GM19455 (cell line): ENCODE measurements around the gene SH3PXD2A.
"Not testable (repeated sequence)": the region's sequence is repeated elsewhere in the genome, so short reads cannot be mapped to it uniquely, and the experiment has no call there.

Experiments
- ATAC-seq: cut with Tn5 transposase; IDR thresholded peaks from one replicate; pipeline ENCODE4 v1.9.1; 2021; ENCODE audit not compliant: unreplicated experiment

The SH3PXD2A gene

GRCh38 chr10:103814626-103815370 lies 40.6 kb downstream of the SH3PXD2A start:
- ATAC-seq, result no peak

GRCh38 chr10:103814105-103814504 lies 41.3 kb downstream of the SH3PXD2A start:
- ATAC-seq, result no peak

- not testable (repeated sequence) for ATAC-seq
Observed at GRCh38 chr10:103813312-103813711, 42.1 kb downstream of the SH3PXD2A start.

- no peak for ATAC-seq
Observed at GRCh38 chr10:103812432-103812831, 42.9 kb downstream of the SH3PXD2A start.

GRCh38 chr10:103812004-103812403 lies 43.4 kb downstream of the SH3PXD2A start:
- no peak for ATAC-seq

- ATAC-seq, result no peak
Observed at GRCh38 chr10:103811463-103811862, 43.9 kb downstream of the SH3PXD2A start.

GRCh38 chr10:103808780-103809179 lies 46.6 kb downstream of the SH3PXD2A start:
- ATAC-seq, result no peak

- ATAC-seq, result no peak
Observed at GRCh38 chr10:103807996-103808395, 47.4 kb downstream of the SH3PXD2A start.

GRCh38 chr10:103806395-103807187 lies 48.8 kb downstream of the SH3PXD2A start:
- ATAC-seq, result no peak

- ATAC-seq, result no peak
Observed at GRCh38 chr10:103805781-103806180, 49.6 kb downstream of the SH3PXD2A start.

GRCh38 chr10:103804871-103805270 lies 50.5 kb downstream of the SH3PXD2A start:
- no peak for ATAC-seq

- no peak for ATAC-seq
Observed at GRCh38 chr10:103803941-103804340, 51.4 kb downstream of the SH3PXD2A start.

- no peak for ATAC-seq
Observed at GRCh38 chr10:103802637-103803353, 52.6 kb downstream of the SH3PXD2A start.

- no peak for ATAC-seq
Observed at GRCh38 chr10:103802081-103802480, 53.3 kb downstream of the SH3PXD2A start.

- no peak for ATAC-seq
Observed at GRCh38 chr10:103800789-103801540, 54.4 kb downstream of the SH3PXD2A start.

GRCh38 chr10:103800089-103800488 lies 55.3 kb downstream of the SH3PXD2A start:
- ATAC-seq, result no peak

GRCh38 chr10:103799341-103799740 lies 56.0 kb downstream of the SH3PXD2A start:
- no peak for ATAC-seq

- no peak for ATAC-seq
Observed at GRCh38 chr10:103798511-103798910, 56.9 kb downstream of the SH3PXD2A start.

GRCh38 chr10:103797857-103798256 lies 57.5 kb downstream of the SH3PXD2A start:
- ATAC-seq, result no peak

- no peak for ATAC-seq
Observed at GRCh38 chr10:103795634-103796270, 59.6 kb downstream of the SH3PXD2A start.
